HS-27A (cell line): ENCODE measurements around the gene SNRPA.
A peak's percentile ranks its signal among the peaks of the same experiment; 100 is the strongest.

Source experiments
- DNase-seq: peaks from one replicate; pipeline ENCODE4 v3.0.0-alpha.2; 2012; ENCODE audit warnings: low read depth, missing footprints

The SNRPA gene

DNA sequence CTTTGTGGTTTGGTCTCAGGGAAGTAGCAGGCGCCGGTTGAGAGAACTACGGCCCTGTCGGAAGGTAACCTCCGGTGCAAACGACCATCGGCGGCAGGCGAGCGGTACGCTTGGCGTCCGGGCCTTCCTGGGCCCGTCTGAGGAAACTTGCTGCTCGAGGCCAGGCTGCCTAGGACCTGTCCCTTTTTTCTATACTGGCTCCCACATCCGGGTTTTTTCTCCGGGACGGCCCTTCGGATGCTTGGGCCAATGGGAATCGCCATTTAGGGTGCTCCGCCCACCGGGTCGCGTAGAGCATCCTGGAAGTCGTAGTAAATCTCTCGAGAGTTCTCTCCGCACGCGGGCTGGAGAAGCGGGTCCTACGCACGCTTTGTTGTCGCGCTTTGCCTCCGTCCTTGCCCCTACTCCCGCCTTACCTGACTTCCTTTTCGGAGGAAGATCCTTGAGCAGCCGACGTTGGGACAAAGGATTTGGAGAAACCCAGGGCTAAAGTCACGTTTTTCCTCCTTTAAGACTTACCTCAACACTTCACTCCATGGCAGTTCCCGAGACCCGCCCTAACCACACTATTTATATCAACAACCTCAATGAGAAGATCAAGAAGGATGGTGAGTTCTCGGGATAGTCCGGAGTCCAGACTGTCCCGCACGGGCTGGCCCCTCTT is at the start of gene SNRPA:
Gene SNRPA (plus strand): TSS at position 330 of the 664 bp plus-strand sequence. CDS start 206 bp downstream, at position 536.
- DNase-seq: peak; percentile 100

DNA sequence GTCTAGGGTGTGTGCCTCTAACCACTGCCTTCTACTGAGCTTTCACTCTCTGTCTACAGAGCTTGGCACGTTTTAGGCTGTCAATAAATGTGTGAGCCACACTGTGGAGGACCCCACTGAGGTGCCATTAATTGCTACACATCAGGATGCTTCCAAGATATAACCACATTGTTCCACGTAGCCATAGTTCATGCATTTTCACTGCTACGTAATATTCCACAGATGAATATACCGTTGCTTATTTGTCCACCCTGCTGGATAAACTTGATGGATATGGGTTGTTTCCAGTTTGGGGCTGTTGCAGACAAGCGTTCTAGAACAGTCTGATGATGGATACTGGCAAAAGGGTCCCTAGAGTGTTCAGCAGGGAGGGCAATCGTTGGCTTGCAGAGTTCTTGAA is 49.2 kb upstream of the SNRPA start:
- no peak for DNase-seq

DNA sequence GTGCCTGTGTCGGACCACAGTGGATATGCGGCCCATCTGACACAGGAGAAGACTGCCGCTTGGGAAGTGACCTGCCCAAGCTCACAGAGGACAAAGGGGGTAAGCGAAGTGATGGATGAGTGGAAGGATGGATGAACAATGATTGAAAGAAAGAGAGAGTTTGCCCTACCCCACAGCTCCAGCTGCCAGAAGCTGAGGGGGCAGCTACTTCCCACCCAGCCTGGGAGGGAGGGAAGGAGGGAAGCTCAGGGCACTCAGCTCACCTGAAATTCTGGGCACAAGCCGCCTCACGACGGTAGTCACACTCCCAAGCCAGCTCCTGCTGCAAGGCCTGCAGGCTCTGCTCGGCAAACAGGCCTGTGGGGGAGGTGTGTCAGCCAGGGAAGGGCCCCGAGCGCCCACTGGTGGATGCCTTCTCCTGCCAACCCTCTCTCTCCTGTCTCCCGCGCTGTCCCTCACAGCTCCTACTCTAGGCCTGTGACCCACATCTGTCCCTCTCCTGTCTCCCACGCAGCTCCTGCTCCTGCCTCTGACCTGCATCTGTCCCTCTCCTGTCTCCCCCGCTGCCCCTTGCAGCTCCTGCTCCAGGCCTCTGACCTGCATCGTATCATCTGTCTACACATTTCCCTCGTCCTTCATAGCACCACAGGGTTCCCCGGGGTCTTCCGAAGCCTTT is 48.5 kb upstream of the SNRPA start:
- no peak for DNase-seq

DNA sequence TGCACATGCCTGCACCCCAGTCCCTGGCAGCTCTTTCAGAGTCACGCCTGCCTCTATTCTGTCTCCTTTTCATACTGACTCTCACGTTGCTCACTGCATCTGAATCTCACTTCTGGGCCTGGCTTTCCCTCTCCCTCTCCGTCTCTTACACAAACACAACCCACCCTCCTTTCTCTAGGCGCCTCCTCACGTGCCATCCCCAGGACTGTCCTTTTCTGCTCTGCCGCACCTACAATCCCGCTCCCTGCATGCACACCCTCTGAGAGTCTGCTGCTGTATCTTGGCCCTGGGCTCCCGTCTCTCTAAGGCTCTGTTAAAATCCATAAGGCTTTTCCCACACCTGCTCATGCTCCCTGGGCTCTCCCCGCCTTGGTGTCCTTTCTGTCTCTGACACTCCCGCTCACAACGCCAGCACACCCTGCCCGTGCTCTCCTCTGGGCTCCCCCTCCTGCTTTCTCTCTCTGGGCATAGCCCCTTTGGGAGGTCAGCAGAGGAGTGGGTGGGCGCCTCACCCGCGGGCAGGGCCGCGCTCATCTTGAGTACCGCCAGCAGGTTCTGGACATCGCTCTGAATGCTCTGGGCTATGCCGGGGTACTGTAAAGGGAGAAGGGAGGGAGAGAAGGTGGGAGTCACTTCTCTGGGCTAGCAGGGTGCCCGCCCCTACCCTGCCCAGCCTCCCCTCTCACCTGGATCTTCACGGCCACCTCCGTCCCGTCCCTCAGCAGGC is 47.8 kb upstream of the SNRPA start:
- DNase-seq: no peak

DNA sequence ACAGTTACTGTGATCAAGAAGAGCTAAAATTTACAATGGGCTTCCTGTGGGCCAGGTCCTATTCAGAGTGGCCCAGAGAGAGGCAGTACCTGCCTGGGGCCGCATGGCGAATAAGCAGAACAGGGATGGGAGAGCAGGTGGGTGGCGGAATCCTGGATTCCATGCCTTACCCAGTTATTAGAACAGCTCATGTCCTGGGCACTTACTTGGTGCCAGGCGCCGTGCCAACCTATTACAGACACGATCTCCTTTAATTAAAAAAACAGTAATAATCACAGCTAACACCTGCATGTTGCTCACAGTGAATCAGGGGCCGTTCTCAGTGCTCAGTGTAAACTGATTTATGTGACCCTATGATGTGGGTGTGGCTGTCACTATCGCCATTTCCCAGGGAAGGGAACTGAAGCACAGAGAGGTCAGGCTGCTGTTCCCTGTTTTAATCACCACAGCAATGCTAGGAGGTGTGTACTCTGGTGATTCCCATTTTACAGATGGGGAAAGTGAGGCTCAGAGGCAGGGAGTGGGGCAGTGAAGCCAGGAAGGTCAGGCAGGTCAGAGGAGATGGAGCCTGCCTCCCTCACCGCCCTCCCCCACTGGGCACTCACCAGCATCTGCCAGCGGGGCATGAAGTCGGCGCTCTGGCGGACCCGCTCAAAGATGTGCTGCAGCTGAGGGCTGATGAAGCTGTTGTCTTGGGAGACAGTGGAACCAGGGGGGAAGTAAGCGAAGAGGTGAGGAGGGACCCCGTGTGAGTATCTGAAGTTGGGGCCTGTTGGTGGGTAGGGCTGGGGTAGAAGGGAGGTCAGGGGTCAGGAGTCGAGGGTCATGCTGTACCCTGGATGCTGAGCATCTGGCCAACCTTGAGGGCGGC is 46.3 kb upstream of the SNRPA start:
- DNase-seq: no peak

DNA sequence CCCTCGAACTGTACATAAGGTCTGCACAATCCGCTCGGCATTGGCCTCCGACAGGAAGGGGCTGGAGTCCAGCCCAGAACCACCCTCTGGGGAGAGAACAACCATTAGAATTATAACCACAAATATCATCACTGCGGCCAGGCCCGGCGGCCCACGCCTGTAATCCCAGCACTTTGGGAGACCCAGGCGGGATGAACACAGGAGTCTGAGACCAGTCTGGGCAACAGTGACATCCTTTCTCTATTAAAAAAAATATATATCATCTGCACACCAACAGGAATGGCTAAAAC is 45.7 kb upstream of the SNRPA start:
- no peak for DNase-seq

DNA sequence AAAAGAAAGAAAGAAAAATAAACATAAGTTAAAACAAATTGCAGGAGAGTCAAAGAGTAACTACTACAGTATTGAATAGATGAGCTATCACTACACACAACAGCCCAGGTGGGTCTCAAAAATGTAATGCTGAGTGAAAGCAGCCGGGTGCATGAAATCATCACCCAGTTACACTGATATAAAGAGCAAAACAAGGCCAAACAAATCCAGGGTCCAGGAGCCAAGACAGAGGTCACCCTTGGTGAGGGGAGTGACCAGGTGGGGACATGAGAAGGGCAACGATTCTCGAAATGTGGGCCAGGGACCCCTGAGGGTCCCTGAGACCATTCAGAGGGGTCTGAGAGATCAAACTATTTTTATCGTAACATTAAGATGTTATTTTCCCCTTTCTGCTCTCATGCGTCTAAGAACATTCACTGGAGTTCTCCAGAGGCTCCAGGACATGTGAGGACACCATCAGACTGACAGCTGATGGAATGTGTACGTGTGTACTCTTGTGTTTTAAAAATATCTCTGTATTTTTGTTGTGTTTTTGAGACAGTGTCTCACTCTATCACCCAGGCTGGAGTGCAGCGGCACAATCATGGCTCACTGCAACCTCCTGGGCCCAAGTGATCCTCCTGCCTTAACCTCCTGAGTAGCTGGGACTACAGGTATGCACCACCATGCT is 44.9 kb upstream of the SNRPA start:
- no peak for DNase-seq

DNA sequence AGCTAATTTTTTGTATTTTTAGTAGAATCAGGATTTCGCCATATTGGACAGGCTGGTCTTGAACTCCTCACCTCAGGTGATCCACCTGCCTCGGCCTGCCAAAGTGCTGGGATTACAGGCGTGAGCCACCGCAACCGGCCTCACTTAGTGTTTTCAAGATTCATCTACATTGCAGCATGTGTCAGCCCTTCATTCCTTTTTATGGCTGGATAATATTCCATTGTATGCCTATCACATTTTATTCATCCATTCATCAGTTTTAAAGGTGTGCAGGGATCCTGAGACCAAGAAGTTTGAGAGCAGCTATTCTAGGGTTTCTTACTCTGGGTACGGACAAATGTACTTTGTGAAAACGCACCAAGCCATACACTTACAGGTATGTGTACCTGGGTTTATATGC is 43.4 kb upstream of the SNRPA start:
- no peak for DNase-seq

DNA sequence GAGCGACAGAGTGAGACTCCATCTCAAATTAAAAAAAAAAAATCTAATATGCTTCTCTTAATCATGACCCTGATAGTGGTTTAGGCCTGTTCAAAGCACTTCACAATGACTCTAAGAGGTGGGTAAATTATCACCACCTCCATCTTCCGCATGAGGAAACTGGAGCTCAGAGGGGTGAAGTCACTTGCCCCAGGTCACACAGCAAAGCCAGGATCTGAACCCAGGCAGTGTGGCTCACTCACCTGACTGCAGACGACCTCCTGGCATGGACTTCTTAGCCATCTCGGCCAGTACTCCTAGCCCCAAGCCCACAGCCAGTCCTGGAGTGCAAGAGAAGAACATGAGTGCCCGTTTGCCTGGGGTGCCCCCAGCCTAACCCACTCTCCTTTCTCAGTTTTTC is 41.2 kb upstream of the SNRPA start:
- no peak for DNase-seq

DNA sequence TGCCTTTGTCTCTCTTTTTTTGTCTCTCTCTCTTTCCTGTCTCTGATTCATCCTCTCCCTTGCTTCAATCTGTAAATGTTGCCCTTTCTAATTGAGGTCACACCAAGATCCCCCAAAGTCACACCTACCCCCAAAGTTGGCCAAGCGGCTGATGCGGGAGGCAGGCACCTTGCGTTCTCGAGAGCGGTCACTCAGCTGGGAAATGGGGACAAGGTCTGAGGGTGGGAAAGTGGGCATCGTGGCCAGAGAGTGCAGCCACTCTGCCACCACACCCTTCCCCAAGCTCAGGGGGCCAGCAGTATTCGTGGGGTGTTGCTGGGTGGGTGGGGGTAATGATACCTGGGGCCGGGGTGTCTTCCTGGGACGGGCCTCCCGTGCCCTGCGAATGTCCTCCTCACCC is 37.1 kb upstream of the SNRPA start:
- no peak for DNase-seq

DNA sequence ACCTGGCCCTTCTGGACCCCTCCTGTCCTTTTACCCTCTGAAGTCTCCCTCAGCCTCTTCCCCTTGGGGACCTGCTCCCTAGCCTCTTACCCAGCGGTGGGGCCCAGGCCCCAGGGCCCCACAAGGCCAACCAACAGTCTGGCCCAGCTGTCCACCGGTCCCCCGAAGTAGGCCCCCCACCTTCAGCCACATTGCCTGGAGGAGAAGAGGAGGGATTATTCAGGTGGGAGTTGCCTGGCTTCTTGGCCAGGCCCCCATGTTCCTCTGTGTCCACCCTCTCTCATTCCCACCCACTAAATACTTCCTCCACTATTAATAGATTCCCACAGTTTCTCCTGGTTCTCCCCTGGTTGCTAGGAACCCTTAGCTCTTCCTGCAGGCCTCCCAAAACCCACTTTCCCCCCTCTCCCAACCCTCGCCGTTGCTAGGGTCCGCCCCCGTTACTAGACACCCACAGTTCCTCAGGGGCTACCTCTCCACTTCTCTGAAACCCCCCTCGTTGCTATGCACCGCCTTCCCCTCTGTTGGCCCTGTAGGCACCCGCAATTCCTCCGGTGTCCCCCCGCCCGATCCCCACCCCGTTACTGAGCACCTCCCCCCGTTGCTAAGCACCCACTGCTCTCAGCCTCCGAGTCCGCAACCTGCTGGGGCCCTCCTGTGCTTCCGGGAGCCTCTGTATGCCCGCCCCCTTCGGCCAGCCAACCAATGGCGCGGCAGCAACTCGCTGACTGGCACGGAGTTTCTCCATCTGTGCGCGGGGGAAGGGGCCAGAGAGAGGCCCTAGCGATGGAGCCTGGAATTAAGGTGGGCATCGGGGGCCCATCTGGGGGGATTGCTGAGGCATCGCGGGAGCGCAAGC is 36.3 kb upstream of the SNRPA start:
- peak; percentile 95 for DNase-seq

DNA sequence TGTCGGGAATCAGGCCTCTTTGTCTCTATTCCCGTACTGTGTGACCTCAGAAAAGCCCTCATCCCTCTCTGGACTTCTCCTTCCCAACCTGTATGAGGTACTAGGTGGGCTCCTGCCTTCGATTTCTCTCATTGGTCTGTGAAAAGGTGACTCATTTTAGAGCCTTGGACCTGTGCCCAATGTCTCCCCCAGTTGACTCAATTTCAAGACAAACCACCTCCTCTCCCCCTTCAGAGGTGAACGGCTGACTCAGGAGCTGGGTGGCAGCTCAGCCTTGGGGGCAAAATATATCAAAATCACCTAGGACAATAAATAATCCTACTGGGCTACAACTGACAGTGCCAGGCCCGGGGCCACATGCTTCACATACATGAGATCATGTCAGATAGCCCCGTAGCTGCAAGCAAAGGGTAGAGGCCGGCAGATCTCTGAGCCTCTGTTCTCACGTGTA is 34.9 kb upstream of the SNRPA start:
- DNase-seq: peak; percentile 99

DNA sequence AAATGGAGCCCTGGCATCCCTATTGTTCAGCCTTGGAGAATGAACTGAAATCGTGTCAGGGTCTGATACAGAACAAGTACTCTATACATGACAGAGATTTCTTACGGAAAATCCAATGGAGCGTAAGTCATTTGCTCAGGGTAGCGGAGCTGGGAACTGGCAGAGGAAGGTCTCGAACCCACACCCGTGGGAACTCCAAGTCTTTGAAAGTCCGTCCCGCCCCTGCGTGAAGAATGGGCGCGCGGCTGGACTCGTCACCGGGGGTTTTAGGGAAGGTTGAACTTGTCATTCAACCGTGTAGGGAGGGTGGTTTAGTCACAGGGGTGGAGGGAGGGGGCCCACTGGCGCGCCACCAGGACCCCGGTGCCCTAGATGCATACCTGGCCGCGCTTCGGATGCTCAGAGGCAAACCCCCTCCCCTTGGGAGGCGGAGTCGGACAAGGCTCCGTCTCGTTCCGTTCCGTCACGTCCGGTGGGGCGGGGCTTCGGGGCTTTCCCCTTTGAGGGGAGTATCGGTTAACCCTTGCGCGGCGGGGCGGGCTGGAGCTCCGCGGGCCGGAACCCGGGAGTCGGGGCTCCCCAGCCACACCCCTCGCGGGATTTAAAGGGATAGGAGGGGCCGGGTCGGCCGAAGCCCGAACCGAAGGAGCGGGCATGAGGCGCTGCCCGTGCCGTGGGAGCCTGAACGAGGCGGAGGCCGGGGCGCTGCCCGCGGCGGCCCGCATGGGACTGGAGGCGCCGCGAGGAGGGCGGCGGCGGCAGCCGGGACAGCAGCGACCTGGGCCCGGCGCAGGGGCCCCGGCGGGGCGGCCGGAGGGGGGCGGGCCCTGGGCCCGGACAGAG is 34.3 kb upstream of the SNRPA start, which contains the start of the genes COQ8B and ITPKC:
Gene COQ8B (minus strand): TSS at position 405 of the 843 bp plus-strand sequence. CDS start 2,254 bp downstream, outside the sequence.
Gene ITPKC (plus strand): TSS at position 631 of the 843 bp plus-strand sequence. CDS start 24 bp downstream, at position 655.
- DNase-seq: peak; percentile 100

DNA sequence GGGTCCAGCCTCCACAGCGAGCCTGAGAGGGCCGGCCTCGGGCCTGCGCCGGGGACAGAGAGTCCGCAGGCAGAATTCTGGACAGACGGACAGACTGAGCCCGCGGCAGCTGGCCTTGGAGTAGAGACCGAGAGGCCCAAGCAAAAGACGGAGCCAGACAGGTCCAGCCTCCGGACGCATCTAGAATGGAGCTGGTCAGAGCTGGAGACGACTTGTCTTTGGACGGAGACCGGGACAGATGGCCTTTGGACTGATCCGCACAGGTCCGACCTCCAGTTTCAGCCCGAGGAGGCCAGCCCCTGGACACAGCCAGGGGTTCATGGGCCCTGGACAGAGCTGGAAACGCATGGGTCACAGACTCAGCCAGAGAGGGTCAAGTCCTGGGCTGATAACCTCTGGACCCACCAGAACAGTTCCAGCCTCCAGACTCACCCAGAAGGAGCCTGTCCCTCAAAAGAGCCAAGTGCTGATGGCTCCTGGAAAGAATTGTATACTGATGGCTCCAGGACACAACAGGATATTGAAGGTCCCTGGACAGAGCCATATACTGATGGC is 33.6 kb upstream of the SNRPA start:
- DNase-seq: peak; percentile 33

DNA sequence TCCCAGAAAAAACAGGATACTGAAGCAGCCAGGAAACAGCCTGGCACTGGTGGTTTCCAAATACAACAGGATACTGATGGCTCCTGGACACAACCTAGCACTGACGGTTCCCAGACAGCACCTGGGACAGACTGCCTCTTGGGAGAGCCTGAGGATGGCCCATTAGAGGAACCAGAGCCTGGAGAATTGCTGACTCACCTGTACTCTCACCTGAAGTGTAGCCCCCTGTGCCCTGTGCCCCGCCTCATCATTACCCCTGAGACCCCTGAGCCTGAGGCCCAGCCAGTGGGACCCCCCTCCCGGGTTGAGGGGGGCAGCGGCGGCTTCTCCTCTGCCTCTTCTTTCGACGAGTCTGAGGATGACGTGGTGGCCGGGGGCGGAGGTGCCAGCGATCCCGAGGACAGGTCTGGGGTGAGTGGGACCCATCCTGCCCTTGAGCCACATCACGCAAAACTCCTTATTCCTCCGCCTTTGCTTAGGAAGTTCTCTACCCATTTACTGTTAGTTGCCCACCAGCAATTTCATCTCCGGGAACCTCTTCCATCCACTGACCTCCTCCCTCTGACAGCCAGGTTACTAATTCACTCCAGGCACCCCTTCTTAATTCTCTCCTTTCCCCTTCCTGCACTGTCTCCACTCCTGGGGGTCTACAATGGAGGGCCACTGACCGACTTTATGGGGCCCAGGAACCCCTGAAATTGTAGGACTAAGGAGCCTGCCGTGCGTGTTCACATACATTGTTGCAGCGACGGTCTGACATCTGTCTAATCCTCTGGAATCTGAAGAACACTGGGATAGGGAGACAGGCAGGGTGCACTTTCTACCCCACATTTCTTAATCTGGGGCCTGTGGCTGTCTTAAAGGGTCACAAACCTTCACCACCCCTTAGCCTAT is 32.9 kb upstream of the SNRPA start:
- no peak for DNase-seq

DNA sequence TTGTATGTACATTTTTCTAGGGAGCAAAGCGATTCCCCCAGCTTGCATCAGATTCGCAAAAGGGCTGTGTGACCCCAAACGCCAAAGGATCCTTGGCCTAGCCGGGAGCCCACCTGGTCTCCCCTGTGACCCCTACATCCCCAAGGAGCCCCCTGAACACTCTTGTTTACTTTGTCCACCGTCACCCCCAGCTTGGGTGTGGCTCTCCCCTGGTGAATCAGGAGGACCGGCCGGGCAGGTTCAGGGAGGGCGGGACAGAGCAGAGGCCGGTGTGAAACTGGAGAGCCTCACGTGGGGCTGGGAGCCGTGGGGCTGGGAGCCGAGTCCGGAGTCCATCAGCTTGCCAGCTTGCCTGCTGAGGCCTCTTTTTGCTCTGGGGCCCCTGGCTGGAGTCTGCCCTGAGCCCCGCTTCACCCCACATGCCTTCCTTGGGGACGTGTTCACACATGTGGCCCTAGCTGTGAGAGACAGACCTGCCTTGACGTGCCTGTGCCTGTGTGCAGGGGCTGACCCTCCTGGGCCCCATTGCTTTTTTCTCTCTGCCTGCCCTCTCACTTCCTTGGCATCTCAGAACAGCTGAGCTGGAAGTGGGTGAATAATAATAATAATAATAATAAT is 32.1 kb upstream of the SNRPA start:
- DNase-seq: peak; percentile 34

DNA sequence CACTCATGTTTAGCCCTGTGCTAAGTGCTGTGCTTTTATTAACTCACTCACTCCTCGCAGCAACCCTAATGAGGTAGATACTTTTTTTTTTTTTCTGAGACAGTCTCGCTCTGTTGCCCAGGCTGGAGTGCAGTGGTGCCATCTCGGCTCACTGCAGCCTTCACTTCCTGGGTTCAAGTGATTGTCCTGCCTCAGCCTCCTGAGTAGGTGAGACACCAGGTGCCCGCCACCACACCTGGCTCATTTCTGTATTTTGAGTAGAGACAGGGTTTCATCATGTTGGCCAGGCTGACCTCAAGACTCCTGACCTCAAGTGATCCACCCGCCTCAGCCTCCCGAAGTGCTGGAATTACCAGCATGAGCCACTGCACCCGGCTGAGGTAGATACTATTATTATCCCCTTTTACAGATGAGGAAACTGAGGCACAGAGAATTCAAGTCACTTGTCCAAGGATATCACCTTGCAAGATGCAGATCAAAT is 31.5 kb upstream of the SNRPA start:
- no peak for DNase-seq

DNA sequence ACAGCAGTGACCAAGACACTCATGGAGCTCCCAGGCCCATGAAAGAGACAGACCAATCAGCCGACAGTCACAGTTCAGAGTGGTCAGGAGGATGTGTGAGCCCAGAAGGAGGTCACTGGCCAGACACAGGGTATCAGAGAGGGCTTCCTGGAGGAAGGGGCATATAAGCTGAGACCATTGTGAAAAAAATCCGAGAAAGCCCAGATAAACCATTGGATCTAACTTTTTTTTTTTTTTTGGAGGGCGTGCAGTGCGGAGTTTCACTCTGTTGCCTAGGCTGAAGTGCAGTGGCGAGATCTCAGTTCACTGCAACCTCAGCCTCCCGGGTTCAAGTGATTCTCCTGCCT is 29.9 kb upstream of the SNRPA start:
- DNase-seq: no peak
